ENCODE results near the gene GNG4. TPM values are rescaled to one million over a fixed set of nuclear protein-coding genes. Genes with fewer than 3 reads are reported as not detected.
"Not testable (repeated sequence)": the region's sequence is repeated elsewhere in the genome, so short reads cannot be mapped to it uniquely, and the experiment has no call there.

Gene GNG4
- total RNA-seq, 2 donors from 2014 or later: 13.5 to 14.2 TPM

DNA sequence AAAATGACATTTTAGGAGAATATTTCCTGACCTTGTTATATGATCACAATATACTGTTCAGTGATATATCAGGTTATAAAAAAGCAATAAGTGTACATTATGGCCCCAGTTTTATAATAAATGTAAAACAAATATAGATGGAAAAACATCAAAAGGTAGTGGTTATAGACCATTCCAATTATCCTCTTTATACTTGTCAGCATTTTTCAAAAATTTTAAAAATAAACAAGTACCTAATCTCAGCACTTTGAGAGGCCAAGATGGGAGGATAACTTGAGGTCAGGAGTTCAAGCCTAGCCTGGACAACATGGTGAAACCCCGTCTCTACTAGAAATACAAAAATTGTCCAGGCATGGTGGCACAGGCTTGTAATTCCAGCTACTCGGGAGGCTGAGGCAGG is 75.7 kb downstream of the GNG4 start:
- H3K36me3 ChIP-seq (ENCODE audit: control insufficient read depth, insufficient read depth, low read length): no peaks in the 10 kb centered on the region
- H3K4me1 Mint-ChIP-seq: peaks cover 6% of the 10 kb centered on the region
- no peaks in the 10 kb centered on the region for H3K27me3 Mint-ChIP-seq (ENCODE audit: insufficient read depth)
- no peak for DNase-seq
- no peaks in the 10 kb centered on the region for H3K27me3 ChIP-seq (ENCODE audit: control insufficient read depth, insufficient read depth, low read length, poor library complexity, severe bottlenecking)
- no peak overlapping the region for H3K27ac Mint-ChIP-seq
- H3K4me1 ChIP-seq (ENCODE audit: control insufficient read depth, insufficient read depth, low read length): no peaks in the 10 kb centered on the region
- no peak overlapping the region for H3K9ac ChIP-seq (ENCODE audit: extremely low read depth, low read length, poor library complexity, severe bottlenecking)
- H3K9me3 Mint-ChIP-seq: no peaks in the 10 kb centered on the region
- H3K9me3 ChIP-seq (ENCODE audit: control insufficient read depth, low read length): no peaks in the 10 kb centered on the region
- 88 to 95% methylated on average over 2 of the region's 2 CpGs for WGBS, 2 experiments (ENCODE audit: insufficient coverage in 1 of 2, insufficient read length in 1 of 2)
- TF ChIP-seq, protein P1, sequence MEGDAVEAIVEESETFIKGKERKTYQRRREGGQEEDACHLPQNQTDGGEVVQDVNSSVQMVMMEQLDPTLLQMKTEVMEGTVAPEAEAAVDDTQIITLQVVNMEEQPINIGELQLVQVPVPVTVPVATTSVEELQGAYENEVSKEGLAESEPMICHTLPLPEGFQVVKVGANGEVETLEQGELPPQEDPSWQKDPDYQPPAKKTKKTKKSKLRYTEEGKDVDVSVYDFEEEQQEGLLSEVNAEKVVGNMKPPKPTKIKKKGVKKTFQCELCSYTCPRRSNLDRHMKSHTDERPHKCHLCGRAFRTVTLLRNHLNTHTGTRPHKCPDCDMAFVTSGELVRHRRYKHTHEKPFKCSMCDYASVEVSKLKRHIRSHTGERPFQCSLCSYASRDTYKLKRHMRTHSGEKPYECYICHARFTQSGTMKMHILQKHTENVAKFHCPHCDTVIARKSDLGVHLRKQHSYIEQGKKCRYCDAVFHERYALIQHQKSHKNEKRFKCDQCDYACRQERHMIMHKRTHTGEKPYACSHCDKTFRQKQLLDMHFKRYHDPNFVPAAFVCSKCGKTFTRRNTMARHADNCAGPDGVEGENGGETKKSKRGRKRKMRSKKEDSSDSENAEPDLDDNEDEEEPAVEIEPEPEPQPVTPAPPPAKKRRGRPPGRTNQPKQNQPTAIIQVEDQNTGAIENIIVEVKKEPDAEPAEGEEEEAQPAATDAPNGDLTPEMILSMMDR (conservative IDR thresholded peaks at IDR 0.05): no peak
- no peak overlapping the region for H3K4me3 ChIP-seq (ENCODE audit: low read length)
- peaks cover 9% of the 10 kb centered on the region for H3K36me3 Mint-ChIP-seq (ENCODE audit: low read depth)
- H3K27ac ChIP-seq (ENCODE audit: low read depth, low read length): no peak overlapping the region
- no peak overlapping the region for H3K4me3 Mint-ChIP-seq

DNA sequence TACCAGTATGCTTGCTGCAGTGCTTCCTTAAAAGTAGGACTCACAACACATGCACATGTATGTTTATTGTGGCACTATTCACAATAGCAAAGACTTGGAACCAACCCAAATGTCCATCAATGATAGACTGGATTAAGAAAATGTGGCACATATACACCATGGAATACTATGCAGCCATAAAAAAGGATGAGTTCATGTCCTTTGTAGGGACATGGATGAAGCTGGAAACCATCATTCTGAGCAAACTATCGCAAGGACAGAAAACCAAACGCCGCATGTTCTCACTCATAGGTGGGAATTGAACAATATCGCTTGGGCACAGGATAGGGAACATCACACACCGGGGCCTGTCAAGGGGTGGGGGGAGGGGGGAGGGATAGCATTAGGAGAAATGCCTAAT is 76.6 kb downstream of the GNG4 start:
- H3K9me3 Mint-ChIP-seq; H3K36me3 ChIP-seq (ENCODE audit: control insufficient read depth, insufficient read depth, low read length); H3K4me3 ChIP-seq (ENCODE audit: low read length); H3K4me3 Mint-ChIP-seq; H3K4me1 ChIP-seq (ENCODE audit: control insufficient read depth, insufficient read depth, low read length); H3K4me1 Mint-ChIP-seq; H3K27me3 Mint-ChIP-seq (ENCODE audit: insufficient read depth); H3K27me3 ChIP-seq (ENCODE audit: control insufficient read depth, insufficient read depth, low read length, poor library complexity, severe bottlenecking); H3K36me3 Mint-ChIP-seq (ENCODE audit: low read depth); DNase-seq; H3K9me3 ChIP-seq (ENCODE audit: control insufficient read depth, low read length); H3K27ac ChIP-seq (ENCODE audit: low read depth, low read length); H3K27ac Mint-ChIP-seq; H3K9ac ChIP-seq (ENCODE audit: extremely low read depth, low read length, poor library complexity, severe bottlenecking): not testable (repeated sequence)
- 96% methylated on average over 5 of the region's 5 CpGs; no CpG with 5 or more reads in 1 of the 2 experiments for WGBS, 2 experiments (ENCODE audit: insufficient coverage in 1 of 2, insufficient read length in 1 of 2)

DNA sequence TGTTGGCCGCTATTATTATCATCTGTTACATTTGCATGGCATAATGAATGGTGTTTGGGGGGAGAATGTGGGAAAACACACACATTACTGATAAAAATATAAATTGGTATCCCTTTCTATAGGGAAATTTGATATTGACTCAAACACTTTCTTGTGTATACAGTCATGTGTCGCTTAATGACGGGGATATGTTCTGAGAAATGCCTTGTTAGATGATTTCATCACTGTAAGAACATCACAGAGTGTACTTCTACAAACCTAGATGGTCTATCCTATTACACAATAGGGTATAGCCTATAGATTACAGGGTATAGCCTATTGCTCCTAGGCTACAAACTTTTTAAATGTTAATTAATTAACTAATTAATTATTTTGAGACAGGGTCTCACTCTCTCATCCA is 78.1 kb downstream of the GNG4 start:
- no peaks in the 10 kb centered on the region for H3K27me3 Mint-ChIP-seq (ENCODE audit: insufficient read depth)
- no peaks in the 10 kb centered on the region for H3K9me3 ChIP-seq (ENCODE audit: control insufficient read depth, low read length)
- no peak overlapping the region for H3K4me3 Mint-ChIP-seq
- no peak for DNase-seq
- WGBS, 2 experiments (ENCODE audit: insufficient coverage in 1 of 2, insufficient read length in 1 of 2): 89% methylated on average over 3 of the region's 3 CpGs; no CpG with 5 or more reads in 1 of the 2 experiments
- H3K36me3 ChIP-seq (ENCODE audit: control insufficient read depth, insufficient read depth, low read length): no peaks in the 10 kb centered on the region
- H3K27me3 ChIP-seq (ENCODE audit: control insufficient read depth, insufficient read depth, low read length, poor library complexity, severe bottlenecking): no peaks in the 10 kb centered on the region
- no peak overlapping the region for H3K9ac ChIP-seq (ENCODE audit: extremely low read depth, low read length, poor library complexity, severe bottlenecking)
- H3K27ac Mint-ChIP-seq: no peak overlapping the region
- TF ChIP-seq, protein P1 (conservative IDR thresholded peaks at IDR 0.05): no peak
- H3K9me3 Mint-ChIP-seq: no peaks in the 10 kb centered on the region
- H3K4me1 Mint-ChIP-seq: peaks cover 2% of the 10 kb centered on the region
- H3K4me3 ChIP-seq (ENCODE audit: low read length): no peak overlapping the region
- no peaks in the 10 kb centered on the region for H3K4me1 ChIP-seq (ENCODE audit: control insufficient read depth, insufficient read depth, low read length)
- peaks cover 4% of the 10 kb centered on the region for H3K36me3 Mint-ChIP-seq (ENCODE audit: low read depth)
- no peak overlapping the region for H3K27ac ChIP-seq (ENCODE audit: low read depth, low read length)
